ENCODE results near the gene RITA1.

The RITA1 gene

GRCh38 chr12:113221997-113222729 is 36.6 kb downstream of the RITA1 start:
- no peak for TF ChIP-seq CTCF (IDR thresholded peaks at IDR 0.05; ENCODE audit: control extremely low read depth, extremely low read depth, low read depth, missing control alignments)
- ChIA-PET POLR2A (interaction anchor here (0.6 to 3.9 kb wide), 11 partner anchors 8 to 113 kb away, joined by 3 to 25 read pairs (median 6); partner anchors contain the start of genes DDX54 and RITA1), CTCF (interaction anchor here (1.1 to 3.0 kb wide), 10 partner anchors 8 to 69 kb away, joined by 3 to 9 read pairs (median 4); no protein-coding TSS in a partner anchor)
- no peak for DNase-seq (ENCODE audit: extremely low spot score)

- TF ChIP-seq CTCF (IDR thresholded peaks at IDR 0.05; ENCODE audit: control extremely low read depth, extremely low read depth, low read depth, missing control alignments) = no peak
- ChIA-PET POLR2A (interaction anchor here (0.5 to 3.9 kb wide), 6 partner anchors 10 to 144 kb away, joined by 3 to 25 read pairs (median 6); no protein-coding TSS in a partner anchor), CTCF (interaction anchor here (1.0 to 3.0 kb wide), 9 partner anchors 10 to 70 kb away, joined by 3 to 9 read pairs (median 4); no protein-coding TSS in a partner anchor)
- DNase-seq (ENCODE audit: extremely low spot score) = no peak
These were observed 37.4 kb downstream of the RITA1 start for GRCh38 chr12:113222730-113223531.

- ChIA-PET CTCF (interaction anchor here (0.9 to 1.9 kb wide), 3 partner anchors 12 to 200 kb away, joined by 3 to 5 read pairs (median 5); no protein-coding TSS in a partner anchor), POLR2A (no interaction called here)
- TF ChIP-seq CTCF (IDR thresholded peaks at IDR 0.05; ENCODE audit: control extremely low read depth, extremely low read depth, low read depth, missing control alignments) = no peak
- DNase-seq (ENCODE audit: extremely low spot score) = no peak
These were observed 39.4 kb downstream of the RITA1 start for GRCh38 chr12:113224955-113225354.

- POLR2A ChIA-PET = interaction anchor here (0.9 kb wide), 1 partner anchor 41 kb away, joined by 3 read pairs; no protein-coding TSS in a partner anchor
- no peak for DNase-seq (ENCODE audit: extremely low spot score)
- TF ChIP-seq CTCF (IDR thresholded peaks at IDR 0.05; ENCODE audit: control extremely low read depth, extremely low read depth, low read depth, missing control alignments) = no peak
- CTCF ChIA-PET = interaction anchor here (0.8 to 1.9 kb wide), 3 partner anchors 18 to 198 kb away, joined by 3 to 5 read pairs (median 4); no protein-coding TSS in a partner anchor
These were observed 41.4 kb downstream of the RITA1 start for GRCh38 chr12:113226696-113227568.

- CTCF ChIA-PET = interaction anchor here (1.0 kb wide), 1 partner anchor 34 kb away, joined by 4 read pairs; no protein-coding TSS in a partner anchor
These were observed 42.3 kb downstream of the RITA1 start for GRCh38 chr12:113227686-113228391.

More at GRCh38 chr12:113227686-113228391, 42.3 kb downstream of the RITA1 start:
- no peak for DNase-seq (ENCODE audit: extremely low spot score)
- POLR2A ChIA-PET = no interaction called here
- TF ChIP-seq CTCF (IDR thresholded peaks at IDR 0.05; ENCODE audit: control extremely low read depth, extremely low read depth, low read depth, missing control alignments) = no peak
